GM19328 (cell line): ENCODE data around the gene PLOD2.

Source experiments
- ATAC-seq: cut with Tn5 transposase; IDR thresholded peaks from one replicate; pipeline ENCODE4 v1.9.1; 2021; ENCODE audit warnings: mild to moderate bottlenecking, moderate library complexity; ENCODE audit not compliant: unreplicated experiment

The PLOD2 gene

GRCh38 chr3:146166826-146167225 is 5.8 kb upstream of the PLOD2 start:
- no peak for ATAC-seq

- no peak for ATAC-seq
These were observed 5.4 kb upstream of the PLOD2 start for GRCh38 chr3:146166415-146166821.

GRCh38 chr3:146165877-146166276 is 4.9 kb upstream of the PLOD2 start:
- ATAC-seq = no peak

GRCh38 chr3:146164971-146165769 is 4.2 kb upstream of the PLOD2 start:
- no peak for ATAC-seq

- no peak for ATAC-seq
These were observed 3.5 kb upstream of the PLOD2 start for GRCh38 chr3:146164506-146164905.

- ATAC-seq = no peak
These were observed 3.1 kb upstream of the PLOD2 start for GRCh38 chr3:146164071-146164470.

- no peak for ATAC-seq
These were observed 2.6 kb upstream of the PLOD2 start for GRCh38 chr3:146163584-146163983.

GRCh38 chr3:146162561-146162960 is 1.6 kb upstream of the PLOD2 start:
- ATAC-seq = no peak

GRCh38 chr3:146161663-146162002 is 649 bp upstream of the PLOD2 start:
- ATAC-seq = no peak

- no peak for ATAC-seq
These were observed 542 bp downstream of the PLOD2 start for GRCh38 chr3:146160321-146160963.

GRCh38 chr3:146159616-146160320 is 1.2 kb downstream of the PLOD2 start:
- ATAC-seq = no peak

- no peak for ATAC-seq
These were observed 1.9 kb downstream of the PLOD2 start for GRCh38 chr3:146159037-146159436.

- ATAC-seq = no peak
These were observed 3.5 kb downstream of the PLOD2 start for GRCh38 chr3:146157325-146158060.

- ATAC-seq = no peak
These were observed 4.2 kb downstream of the PLOD2 start for GRCh38 chr3:146156666-146157314.

GRCh38 chr3:146156095-146156494 is 4.9 kb downstream of the PLOD2 start:
- no peak for ATAC-seq

- ATAC-seq = no peak
These were observed 6.0 kb downstream of the PLOD2 start for GRCh38 chr3:146154995-146155394.

GRCh38 chr3:146154316-146154715 is 6.7 kb downstream of the PLOD2 start:
- ATAC-seq = no peak

- ATAC-seq = no peak
These were observed 7.6 kb downstream of the PLOD2 start for GRCh38 chr3:146153429-146153828.

- ATAC-seq = no peak
These were observed 8.2 kb downstream of the PLOD2 start for GRCh38 chr3:146152834-146153233.

- no peak for ATAC-seq
These were observed 12.5 kb downstream of the PLOD2 start for GRCh38 chr3:146148468-146148931.

GRCh38 chr3:146145642-146146041 is 15.3 kb downstream of the PLOD2 start:
- ATAC-seq = no peak
